Spleen (tissue), 7 donors: Measurements from ENCODE around the gene INTS3.

ENCODE experiments used
- POLR2A ChIP-seq, 3 donors: fragments of 450-650 bp; IDR thresholded peaks; one replicate each; pipeline ENCODE4 v1.5.1; 2017; ENCODE audit warnings: antibody characterized with exemption in 3 of 3, mild to moderate bottlenecking in 1 of 3
- POLR2AphosphoS5 ChIP-seq, 3 donors: sonication (generic); formaldehyde crosslinking; IDR thresholded peaks; one replicate each; pipeline ENCODE4 v1.5.1; 2017; ENCODE audit warnings: antibody characterized with exemption in 3 of 3
- TF ChIP-seq, protein P1 (sequence below), 11 experiments: fragments of 200-600 bp in 7 of 11; fragments of 450-650 bp in 4 of 11; sonication (generic) in 4 of 11; IDR thresholded peaks in 8 of 11; conservative IDR thresholded peaks in 3 of 11; 1 replicate in 7 of 11; 2 replicates in 4 of 11; pipeline versions ENCODE4 v1.4.0 to v1.8.0; 2016 to 2021; ENCODE audit warnings: antibody characterized with exemption in 11 of 11, inconsistent platforms in 4 of 11, mild to moderate bottlenecking in 1 of 11
- donor health status: DM: no; HTN: no; CAD: no; lungs with moderate emphysema.
- donor health status: DM: no; HTN: no; CAD: no.
- donor health status: DM: no; HTN: no; CAD: no.

DNA sequence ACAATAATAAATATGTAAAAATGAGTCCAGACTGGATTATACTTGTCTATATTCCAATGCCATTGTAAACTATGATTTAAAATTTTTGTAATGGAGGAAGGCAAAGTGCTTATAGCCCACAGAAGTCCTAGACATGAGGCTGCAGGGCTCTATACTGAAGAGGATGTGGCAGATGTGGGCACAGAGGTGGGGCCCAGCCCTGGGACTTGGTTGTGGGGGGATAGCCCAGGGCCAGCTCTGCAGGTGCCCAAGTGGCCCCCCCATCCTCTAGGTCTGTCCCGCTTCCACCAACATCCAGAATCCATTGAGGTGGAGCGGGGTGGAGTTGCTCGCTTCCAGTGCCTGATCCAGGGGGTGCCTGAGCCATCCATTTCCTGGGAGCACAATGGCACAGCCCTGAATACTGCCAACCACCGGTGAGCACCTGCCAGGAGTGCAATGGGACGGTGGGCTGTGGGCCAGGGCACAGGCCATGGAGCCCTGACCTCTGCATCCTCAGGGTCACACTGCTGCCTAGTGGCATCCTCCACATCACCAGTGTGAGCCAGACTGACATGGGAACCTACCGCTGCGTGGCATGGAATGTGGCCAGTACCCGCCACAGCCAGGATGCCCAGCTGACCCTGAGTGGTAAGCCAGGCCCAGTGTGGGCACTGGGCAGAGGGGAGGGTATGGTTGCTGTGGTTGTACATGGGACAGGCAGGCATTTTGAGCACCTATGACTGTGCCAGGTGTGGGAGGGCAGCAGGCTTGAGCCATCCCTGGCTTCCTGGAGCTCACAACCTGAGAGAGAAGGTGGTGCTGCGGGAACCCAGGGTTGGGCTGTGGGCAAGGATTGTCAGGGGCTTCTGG lies 68.3 kb downstream of the INTS3 start:
- TF ChIP-seq, protein P1, sequence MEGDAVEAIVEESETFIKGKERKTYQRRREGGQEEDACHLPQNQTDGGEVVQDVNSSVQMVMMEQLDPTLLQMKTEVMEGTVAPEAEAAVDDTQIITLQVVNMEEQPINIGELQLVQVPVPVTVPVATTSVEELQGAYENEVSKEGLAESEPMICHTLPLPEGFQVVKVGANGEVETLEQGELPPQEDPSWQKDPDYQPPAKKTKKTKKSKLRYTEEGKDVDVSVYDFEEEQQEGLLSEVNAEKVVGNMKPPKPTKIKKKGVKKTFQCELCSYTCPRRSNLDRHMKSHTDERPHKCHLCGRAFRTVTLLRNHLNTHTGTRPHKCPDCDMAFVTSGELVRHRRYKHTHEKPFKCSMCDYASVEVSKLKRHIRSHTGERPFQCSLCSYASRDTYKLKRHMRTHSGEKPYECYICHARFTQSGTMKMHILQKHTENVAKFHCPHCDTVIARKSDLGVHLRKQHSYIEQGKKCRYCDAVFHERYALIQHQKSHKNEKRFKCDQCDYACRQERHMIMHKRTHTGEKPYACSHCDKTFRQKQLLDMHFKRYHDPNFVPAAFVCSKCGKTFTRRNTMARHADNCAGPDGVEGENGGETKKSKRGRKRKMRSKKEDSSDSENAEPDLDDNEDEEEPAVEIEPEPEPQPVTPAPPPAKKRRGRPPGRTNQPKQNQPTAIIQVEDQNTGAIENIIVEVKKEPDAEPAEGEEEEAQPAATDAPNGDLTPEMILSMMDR (IDR thresholded peaks at IDR 0.05 in 8 of 11, conservative IDR thresholded peaks at IDR 0.05 in 3 of 11) = no peak
- no peak for TF ChIP-seq POLR2A (IDR thresholded peaks at IDR 0.05)
- peak in 2 of 3 donors; percentile 19 to 55 for TF ChIP-seq POLR2AphosphoS5 (IDR thresholded peaks at IDR 0.05)
